ENCODE results near the gene CNGB1.

DNA sequence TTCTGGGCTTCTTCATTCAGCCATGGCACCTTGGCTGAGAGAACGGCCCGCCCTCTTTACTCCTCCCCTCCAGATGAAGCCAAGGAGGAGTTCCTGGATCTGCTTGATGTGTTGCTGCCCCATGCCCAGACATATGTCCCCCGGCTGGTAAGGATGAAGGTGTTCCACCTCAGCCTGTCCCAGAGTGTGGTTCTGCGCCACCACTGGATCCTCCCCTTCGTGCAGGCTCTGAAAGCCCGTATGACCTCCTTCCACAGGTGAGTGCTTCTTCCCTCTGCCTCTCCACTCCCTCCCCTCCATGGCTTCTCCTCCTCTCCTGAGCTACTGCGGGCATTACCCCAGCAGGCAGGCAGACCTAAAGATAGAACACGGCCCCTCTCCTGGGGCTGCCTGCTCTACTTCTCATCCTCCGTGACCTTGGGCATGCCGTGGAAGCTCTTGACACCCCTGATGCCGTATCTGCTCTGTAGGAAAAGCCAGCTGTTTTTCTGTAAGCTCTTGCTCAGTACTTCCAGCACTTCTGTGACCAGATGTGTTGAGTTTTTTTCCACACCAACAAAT is 39.0 kb upstream of the CNGB1 start:
- TF ChIP-seq, protein P1, sequence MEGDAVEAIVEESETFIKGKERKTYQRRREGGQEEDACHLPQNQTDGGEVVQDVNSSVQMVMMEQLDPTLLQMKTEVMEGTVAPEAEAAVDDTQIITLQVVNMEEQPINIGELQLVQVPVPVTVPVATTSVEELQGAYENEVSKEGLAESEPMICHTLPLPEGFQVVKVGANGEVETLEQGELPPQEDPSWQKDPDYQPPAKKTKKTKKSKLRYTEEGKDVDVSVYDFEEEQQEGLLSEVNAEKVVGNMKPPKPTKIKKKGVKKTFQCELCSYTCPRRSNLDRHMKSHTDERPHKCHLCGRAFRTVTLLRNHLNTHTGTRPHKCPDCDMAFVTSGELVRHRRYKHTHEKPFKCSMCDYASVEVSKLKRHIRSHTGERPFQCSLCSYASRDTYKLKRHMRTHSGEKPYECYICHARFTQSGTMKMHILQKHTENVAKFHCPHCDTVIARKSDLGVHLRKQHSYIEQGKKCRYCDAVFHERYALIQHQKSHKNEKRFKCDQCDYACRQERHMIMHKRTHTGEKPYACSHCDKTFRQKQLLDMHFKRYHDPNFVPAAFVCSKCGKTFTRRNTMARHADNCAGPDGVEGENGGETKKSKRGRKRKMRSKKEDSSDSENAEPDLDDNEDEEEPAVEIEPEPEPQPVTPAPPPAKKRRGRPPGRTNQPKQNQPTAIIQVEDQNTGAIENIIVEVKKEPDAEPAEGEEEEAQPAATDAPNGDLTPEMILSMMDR (IDR thresholded peaks at IDR 0.05) = no peak
- no peak for TF ChIP-seq POLR2A (IDR thresholded peaks at IDR 0.05)
